ENCODE results near the gene RETNLB. TPM values are rescaled to one million over a fixed set of nuclear protein-coding genes. Genes with fewer than 3 reads are reported as not detected.

The RETNLB gene
- total RNA-seq, 1 experiment from 2014 or later, result not detected

- ChIA-PET CTCF (no interaction called here), POLR2A (ENCODE audit: unreplicated experiment) (no interaction called here)
- TF ChIP-seq EZH2phosphoT487 (IDR thresholded peaks at IDR 0.05; ENCODE audit: borderline replicate concordance, low read length) (no peak), EZH2 (IDR thresholded peaks at IDR 0.05; ENCODE audit: low read length, unreplicated experiment) (no peak), CTCF (conservative IDR thresholded peaks at IDR 0.05; ENCODE audit: low read depth, low read length) (no peak)
- no peak overlapping the region for H3K9ac ChIP-seq (ENCODE audit: low read length)
- peaks cover 37% of the 10 kb centered on the region; the same call in 1 of the 2 replicates for H3K27me3 ChIP-seq (ENCODE audit: low read length)
- no TSS peak for BruUV-seq (replicated peaks)
- H3K9me2 ChIP-seq (replicated peaks; ENCODE audit: low read length), result no peaks in the 10 kb centered on the region
- no peaks in the 10 kb centered on the region for H3K79me2 ChIP-seq (ENCODE audit: low read length)
- no peak overlapping the region for H3K4me3 ChIP-seq (ENCODE audit: low read length)
- H3F3A ChIP-seq (ENCODE audit: low read length, unreplicated experiment), result no peaks in the 10 kb centered on the region
- H2AFZ ChIP-seq (ENCODE audit: low read length), result no peak overlapping the region
- intact Hi-C loops (cut with micrococcal nuclease), result no loop called here
- no peaks in the 10 kb centered on the region for H3K4me1 ChIP-seq (ENCODE audit: insufficient read depth, low read length)
- no peaks in the 10 kb centered on the region for H3K9me3 ChIP-seq (ENCODE audit: low read length)
- no peak overlapping the region for H3K4me2 ChIP-seq (ENCODE audit: low read length)
- no peak overlapping the region for H3K27ac ChIP-seq (ENCODE audit: low read length)
- no peak for DNase-seq
- no peak for ATAC-seq
- H4K20me1 ChIP-seq (ENCODE audit: low read length), result no peaks in the 10 kb centered on the region
- H3K36me3 ChIP-seq (ENCODE audit: low read depth, low read length), result no peaks in the 10 kb centered on the region
Measured at GRCh38 chr3:108779496-108779895, 22.3 kb upstream of the RETNLB start.

GRCh38 chr3:108775649-108776048, 18.4 kb upstream of the RETNLB start:
- intact Hi-C loops (cut with micrococcal nuclease), result no loop called here
- H2AFZ ChIP-seq (ENCODE audit: low read length), result no peak overlapping the region
- no peaks in the 10 kb centered on the region for H4K20me1 ChIP-seq (ENCODE audit: low read length)
- ATAC-seq (no peak), DNase-seq (no peak)
- H3K4me1 ChIP-seq (ENCODE audit: insufficient read depth, low read length), result no peaks in the 10 kb centered on the region
- H3K4me2 ChIP-seq (ENCODE audit: low read length), result no peak overlapping the region
- POLR2A ChIA-PET (ENCODE audit: unreplicated experiment), result no interaction called here
- no peaks in the 10 kb centered on the region for H3K79me2 ChIP-seq (ENCODE audit: low read length)
- no peak overlapping the region for H3K27ac ChIP-seq (ENCODE audit: low read length)
- H3K9me3 ChIP-seq (ENCODE audit: low read length), result no peaks in the 10 kb centered on the region
- H3K9ac ChIP-seq (ENCODE audit: low read length), result no peak overlapping the region
- peaks cover 52% of the 10 kb centered on the region for H3K27me3 ChIP-seq (ENCODE audit: low read length)
- H3K36me3 ChIP-seq (ENCODE audit: low read depth, low read length), result no peaks in the 10 kb centered on the region
- no peak overlapping the region for H3K4me3 ChIP-seq (ENCODE audit: low read length)
- no TSS peak for BruUV-seq (replicated peaks)
- H3F3A ChIP-seq (ENCODE audit: low read length, unreplicated experiment), result no peaks in the 10 kb centered on the region
- TF ChIP-seq EZH2phosphoT487 (IDR thresholded peaks at IDR 0.05; ENCODE audit: borderline replicate concordance, low read length) (no peak), EZH2 (IDR thresholded peaks at IDR 0.05; ENCODE audit: low read length, unreplicated experiment) (no peak), CTCF (conservative IDR thresholded peaks at IDR 0.05; ENCODE audit: low read depth, low read length) (no peak)
- CTCF ChIA-PET, result no interaction called here
- H3K9me2 ChIP-seq (replicated peaks; ENCODE audit: low read length), result no peaks in the 10 kb centered on the region

GRCh38 chr3:108767253-108767652, 10.0 kb upstream of the RETNLB start:
- H3K4me3 ChIP-seq (ENCODE audit: low read length), result no peak overlapping the region
- ATAC-seq (no peak), DNase-seq (no peak)
- H3K4me1 ChIP-seq (ENCODE audit: insufficient read depth, low read length), result no peaks in the 10 kb centered on the region
- H4K20me1 ChIP-seq (ENCODE audit: low read length), result no peaks in the 10 kb centered on the region
- no peak overlapping the region for H3K4me2 ChIP-seq (ENCODE audit: low read length)
- CTCF ChIA-PET, result no interaction called here
- TF ChIP-seq EZH2 (IDR thresholded peaks at IDR 0.05; ENCODE audit: low read length, unreplicated experiment), result no peak
- TF ChIP-seq EZH2phosphoT487 (IDR thresholded peaks at IDR 0.05; ENCODE audit: borderline replicate concordance, low read length), result no peak
- TF ChIP-seq CTCF (conservative IDR thresholded peaks at IDR 0.05; ENCODE audit: low read depth, low read length), result no peak
- no peaks in the 10 kb centered on the region for H3K79me2 ChIP-seq (ENCODE audit: low read length)
- no peaks in the 10 kb centered on the region for H3F3A ChIP-seq (ENCODE audit: low read length, unreplicated experiment)
- no peak overlapping the region for H3K9ac ChIP-seq (ENCODE audit: low read length)
- no TSS peak for BruUV-seq (replicated peaks)
- no peak overlapping the region for H3K27ac ChIP-seq (ENCODE audit: low read length)
- no peaks in the 10 kb centered on the region for H3K36me3 ChIP-seq (ENCODE audit: low read depth, low read length)
- POLR2A ChIA-PET (ENCODE audit: unreplicated experiment), result no interaction called here
- intact Hi-C loops (cut with micrococcal nuclease), result no loop called here
- H3K27me3 ChIP-seq (ENCODE audit: low read length), result peaks cover 66% of the 10 kb centered on the region
- H3K9me2 ChIP-seq (replicated peaks; ENCODE audit: low read length), result no peaks in the 10 kb centered on the region
- no peaks in the 10 kb centered on the region for H3K9me3 ChIP-seq (ENCODE audit: low read length)
- no peak overlapping the region for H2AFZ ChIP-seq (ENCODE audit: low read length)
